GM21737 (cell line): Measurements from ENCODE around the gene RAVER2.
"Not testable (repeated sequence)": the region's sequence is repeated elsewhere in the genome, so short reads cannot be mapped to it uniquely, and the experiment has no call there.

Source experiments
- ATAC-seq: cut with Tn5 transposase; IDR thresholded peaks from one replicate; pipeline ENCODE4 v1.9.1; 2021; ENCODE audit warnings: mild to moderate bottlenecking, moderate library complexity; ENCODE audit not compliant: unreplicated experiment

The RAVER2 gene

DNA sequence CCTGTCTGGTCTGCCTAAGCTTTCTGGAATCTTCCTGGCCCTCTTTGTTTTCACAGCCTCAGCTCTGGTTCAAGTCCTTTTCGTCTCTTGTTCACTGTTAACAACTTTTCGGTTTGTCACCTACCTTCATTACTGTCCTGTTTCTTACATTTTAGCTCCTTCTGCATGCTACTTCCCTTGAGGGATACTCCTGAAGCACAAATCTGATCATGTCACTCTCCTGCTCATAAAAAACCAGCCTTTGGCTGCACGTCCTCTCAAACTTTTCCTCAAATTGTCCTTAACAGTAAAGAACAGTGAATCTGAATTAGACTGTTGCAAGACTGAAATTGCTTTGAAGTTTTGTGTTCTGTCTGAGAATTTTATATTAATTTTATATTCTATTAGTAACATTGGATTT lies 3.3 kb downstream of the RAVER2 start:
- ATAC-seq, result no peak

DNA sequence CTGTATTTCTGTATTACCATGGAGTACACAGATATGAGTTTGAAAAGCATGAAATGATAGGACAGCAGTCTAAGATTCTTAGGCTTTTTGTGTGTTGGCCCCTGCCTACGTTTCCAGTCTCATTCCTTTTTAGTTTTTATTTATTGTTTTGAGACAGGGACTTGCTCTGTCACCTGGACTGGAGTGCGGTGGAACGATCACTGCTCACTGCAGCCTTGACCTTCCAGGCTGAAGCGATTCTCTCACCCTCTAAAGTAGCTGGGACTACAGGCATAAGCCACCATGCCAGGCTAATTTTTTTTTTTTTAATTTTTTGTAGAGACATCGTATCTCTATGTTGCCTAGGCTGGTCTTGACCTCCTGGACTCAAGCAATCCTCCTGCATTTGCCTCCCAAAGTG lies 3.8 kb downstream of the RAVER2 start:
- no peak for ATAC-seq

DNA sequence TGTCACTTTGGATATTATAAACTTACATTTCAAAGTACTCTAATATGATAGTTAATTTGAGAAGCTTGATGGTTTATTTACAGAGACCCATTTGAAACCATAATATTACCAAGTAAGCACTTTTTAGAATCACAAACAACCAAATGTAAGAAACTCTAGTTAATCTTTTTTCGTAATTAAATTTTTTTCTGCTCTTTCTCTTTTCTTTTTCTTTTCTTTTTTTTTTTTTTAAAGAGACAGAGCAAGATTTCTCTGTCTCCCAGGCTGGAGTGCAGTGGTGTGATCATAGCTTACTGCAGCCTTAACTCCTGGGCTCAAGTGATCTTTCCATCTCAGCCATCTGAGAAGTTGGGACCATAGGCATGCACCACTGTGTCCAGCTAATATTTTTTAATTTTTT lies 5.2 kb downstream of the RAVER2 start:
- no peak for ATAC-seq

DNA sequence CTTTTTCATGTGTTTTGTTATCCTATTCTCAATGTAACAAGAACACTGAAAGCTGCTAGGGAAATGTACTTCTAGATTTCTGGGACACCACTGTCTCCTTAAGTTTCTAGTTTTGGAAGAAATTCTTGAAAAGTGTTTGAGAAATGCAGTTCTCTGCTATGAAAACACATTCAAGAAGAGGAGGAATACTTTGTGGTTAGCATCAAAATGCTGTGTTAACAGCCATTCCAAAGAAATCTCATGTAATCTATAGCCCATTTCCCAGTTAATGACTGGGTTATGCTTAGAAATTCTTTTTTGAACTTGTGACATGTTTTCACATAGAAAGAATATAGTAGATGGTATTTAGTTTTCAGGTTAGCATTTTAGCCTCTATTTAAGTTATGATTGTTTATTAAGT lies 6.0 kb downstream of the RAVER2 start:
- ATAC-seq, result no peak

DNA sequence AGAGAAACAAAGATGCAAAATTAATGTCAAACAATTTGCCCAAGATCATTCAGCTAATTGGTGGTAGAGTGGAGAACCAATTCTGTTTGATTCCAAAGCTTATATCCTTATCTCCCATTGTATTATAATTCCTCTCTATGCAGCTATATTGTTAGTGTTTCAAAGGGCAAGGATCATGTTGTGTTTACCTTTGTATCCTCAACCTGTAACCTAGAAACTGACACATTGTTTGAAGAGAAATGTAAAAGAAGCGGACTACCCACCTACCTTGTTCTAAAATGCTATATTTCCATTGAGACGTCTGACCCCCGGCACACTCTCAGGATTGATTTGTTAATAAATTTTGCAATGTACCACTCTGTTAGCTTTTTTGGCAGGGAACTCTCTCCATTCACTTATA lies 9.3 kb downstream of the RAVER2 start:
- no peak for ATAC-seq

DNA sequence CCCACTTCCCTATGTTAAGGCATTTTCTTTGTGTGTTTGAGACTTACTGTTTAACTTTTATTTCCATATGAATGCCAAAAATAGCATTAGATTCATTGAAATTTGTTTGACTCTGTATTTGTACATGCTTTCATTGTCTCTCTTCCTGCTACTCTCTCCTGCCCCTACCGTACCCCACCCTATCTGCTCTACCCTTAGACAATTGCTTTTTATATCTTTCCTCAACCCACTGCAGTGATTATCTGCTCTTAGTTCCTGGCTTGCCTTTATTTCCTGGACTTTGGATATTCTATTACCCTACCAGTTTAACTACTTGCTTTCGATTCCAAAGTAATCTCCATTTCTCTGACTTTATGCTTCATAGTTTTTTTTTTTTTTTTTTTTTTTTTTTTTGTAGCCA lies 10.5 kb downstream of the RAVER2 start:
- no peak for ATAC-seq

DNA sequence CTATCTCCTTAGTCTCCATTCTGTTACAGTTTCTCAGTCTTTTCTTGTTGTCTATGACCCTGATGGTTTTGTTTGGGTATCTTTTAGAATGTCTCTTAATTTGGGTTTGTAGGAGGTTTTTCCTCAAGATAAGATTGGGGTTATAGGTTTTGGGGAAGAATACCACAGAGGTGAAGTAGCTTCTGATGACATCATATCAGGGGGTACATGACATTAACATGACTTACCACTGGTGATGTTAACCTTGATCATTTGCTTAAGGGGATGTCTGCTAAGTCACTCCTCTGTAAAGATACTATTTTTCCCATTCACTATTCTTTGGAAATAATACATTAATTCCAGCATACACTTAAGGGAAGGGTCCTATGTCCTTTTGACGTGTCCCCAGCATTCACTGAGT lies 11.9 kb downstream of the RAVER2 start:
- ATAC-seq, result no peak

DNA sequence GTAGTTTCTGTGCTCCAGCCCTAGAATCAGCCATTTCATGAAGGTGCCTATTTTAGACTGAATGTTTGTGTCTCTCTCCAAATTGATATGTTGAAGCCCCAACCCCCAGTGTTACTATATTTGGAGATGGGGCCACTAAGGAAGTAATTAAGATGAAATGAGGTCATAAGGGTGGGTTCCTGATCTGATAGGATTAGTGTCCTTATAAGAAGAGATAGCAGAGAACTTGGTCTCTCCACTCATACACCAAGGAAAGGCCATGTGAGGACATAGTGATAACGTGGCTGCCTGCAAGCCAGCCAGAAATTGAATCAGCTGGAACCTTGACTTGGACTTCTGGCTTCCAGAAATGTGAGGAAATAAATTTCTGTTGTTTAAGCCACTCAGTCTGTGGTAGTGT lies 12.3 kb downstream of the RAVER2 start:
- no peak for ATAC-seq

DNA sequence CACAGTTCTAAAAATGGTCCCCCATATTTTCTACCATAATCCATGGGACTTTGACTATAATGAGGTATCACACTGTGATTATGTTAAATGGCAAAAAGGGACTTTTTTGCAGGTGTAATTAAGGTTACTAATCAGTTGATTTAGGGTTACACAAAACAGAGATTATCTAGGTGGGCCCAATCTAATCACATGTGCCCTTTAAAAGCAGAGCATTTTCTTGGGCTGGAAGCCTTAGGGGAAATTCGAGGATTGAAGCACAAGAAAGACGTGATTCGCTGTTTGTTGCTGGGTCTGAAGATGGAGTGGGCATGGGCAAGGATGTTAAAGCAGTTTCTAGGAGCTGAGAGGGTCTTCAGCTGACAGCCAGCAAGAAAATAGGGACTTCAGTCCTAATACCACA lies 13.4 kb downstream of the RAVER2 start:
- no peak for ATAC-seq

DNA sequence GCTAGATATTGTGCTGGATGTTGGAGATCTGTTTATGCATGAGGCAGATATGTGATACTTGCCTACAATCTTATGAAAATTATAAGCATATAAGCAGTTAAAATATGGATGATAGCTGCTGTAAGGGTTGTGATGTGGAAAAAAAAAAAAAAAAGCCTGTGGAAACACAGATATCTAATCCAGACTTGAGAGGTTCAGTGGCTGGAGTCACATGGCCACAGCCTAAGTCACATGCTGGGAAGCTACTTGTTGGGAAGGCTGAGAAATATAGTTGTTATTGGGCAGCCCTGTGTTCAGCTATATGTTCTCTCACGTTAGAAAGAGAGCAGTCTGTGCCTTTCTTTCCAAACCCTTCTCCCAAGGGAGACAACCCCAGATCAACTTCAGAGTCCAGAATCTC lies 15.1 kb downstream of the RAVER2 start:
- ATAC-seq, result no peak

DNA sequence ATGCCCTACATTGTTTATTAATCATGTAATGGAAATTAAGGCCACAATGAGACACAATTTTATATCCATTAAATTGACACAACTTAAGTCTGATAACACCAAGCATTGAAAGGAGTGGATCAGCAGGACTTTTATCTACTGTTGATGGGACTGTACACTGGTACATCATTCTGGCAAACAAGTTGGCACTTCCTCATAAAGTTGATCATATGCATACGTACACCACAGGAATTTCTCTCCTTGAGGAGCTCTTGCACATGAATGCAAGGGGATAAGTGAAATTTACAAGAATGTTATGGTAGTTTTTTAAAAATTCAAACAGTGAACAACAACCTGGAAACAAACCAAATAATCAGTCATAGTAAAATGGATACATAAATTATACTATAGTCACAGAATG lies 20.1 kb downstream of the RAVER2 start:
- no peak for ATAC-seq

DNA sequence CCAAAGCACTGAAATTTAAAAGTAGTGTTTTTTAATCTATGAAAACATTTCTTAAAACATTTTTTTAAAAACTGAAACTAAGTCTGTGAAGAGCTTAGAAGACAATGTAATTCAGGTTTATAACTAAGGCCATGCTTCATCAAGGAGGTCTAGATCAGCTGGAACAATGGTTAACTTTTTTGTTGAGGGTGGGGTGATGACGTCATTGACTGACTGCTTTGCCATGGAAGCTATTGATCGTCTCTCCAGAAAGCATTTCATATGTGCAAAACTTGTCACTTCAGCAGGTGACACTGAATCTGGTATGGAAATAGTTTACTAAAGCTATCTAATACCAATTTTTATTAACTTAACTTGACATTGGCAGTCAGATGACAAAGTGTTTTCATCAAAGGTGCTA lies 21.0 kb downstream of the RAVER2 start:
- no peak for ATAC-seq

DNA sequence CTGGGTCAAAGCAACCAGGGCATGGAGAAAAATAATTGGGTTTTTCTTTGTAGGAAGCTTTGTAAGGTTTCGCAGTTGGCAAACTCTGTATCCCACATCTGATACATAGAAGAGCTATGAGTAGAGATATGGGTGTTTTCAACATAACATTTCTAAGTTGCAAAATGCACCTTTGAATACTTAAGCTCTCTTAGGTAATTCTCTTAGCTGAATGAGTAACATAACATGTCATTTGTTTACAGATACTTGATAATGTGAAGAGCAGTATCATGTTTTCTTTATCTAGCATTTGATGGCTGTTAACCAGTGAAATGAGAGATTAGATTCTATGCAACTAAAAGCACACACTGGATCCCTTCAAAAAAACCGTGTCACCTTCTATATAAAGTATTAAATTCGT lies 21.6 kb downstream of the RAVER2 start:
- no peak for ATAC-seq

DNA sequence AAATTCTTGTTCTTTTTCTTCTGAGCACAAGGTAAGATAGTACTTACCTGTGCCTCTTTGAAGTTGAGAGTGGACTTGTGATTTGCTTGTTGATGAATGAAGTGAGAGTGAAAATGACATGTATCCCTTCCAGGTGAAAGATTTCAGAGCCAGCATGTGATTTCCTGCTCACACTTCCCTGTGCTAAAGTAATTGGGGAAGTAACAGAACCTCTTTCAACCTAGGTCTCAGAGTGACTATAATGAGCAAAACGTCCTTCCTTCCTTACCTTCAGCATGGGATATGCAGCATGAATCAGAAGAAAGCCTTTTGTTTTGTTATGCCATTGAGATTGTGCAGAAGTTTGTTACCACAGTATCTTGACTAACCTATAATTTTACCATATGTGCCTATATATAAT lies 24.6 kb downstream of the RAVER2 start:
- ATAC-seq, result no peak

DNA sequence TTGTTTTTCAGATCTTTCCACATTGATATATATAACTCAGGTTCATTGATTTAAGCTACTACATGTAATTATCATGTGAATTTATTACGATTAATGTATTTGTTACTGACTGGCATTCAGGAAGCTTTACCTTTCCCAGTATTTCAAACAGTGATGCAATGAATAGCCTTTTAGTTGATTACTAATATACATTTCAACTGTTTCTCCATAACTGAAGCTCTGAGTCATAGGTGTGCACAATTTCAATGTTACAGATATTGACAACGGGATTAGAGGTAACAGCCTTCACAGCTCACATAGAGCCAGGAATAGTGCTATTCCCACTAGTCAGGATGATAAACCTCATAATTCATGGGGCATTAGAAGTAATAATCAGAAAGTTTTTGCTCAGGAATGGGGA lies 25.1 kb downstream of the RAVER2 start:
- no peak for ATAC-seq

DNA sequence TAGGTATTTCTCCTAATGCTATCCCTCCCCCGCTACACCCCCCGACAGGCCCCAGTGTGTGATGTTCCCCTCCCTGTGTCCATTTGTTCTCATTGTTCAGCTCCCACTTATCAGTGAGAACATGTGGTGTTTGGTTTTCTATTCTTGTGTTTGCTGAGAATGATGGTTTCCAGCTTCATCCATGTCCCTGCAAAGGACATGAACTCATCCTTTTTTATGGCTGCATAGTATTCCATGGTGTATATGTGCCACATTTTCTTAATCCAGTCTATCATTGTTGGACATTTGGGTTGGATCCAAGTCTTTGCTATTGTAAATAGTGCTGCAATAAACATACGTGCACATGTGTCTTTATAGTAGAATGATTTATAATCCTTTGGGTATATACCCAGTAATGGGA lies 28.4 kb downstream of the RAVER2 start:
- not testable (repeated sequence) for ATAC-seq

DNA sequence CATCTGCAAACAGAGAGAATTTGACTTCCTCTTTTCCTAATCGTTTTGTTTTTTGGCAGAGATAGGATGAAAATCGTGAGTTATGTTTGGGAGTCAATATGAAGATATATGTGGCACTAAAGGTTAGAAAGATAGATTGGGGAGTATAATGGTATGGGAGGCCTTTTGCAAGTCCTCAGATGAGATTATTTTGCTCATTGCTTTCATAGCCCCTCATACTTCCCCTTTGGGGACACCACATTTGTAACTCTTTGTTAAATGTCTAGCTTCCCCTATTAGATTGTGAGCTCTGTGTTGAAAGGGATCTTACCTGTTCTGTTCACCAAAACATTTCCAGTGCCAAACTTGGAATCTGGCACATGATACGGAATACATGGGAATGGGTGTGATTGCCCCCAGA lies 30.2 kb downstream of the RAVER2 start:
- ATAC-seq, result no peak

DNA sequence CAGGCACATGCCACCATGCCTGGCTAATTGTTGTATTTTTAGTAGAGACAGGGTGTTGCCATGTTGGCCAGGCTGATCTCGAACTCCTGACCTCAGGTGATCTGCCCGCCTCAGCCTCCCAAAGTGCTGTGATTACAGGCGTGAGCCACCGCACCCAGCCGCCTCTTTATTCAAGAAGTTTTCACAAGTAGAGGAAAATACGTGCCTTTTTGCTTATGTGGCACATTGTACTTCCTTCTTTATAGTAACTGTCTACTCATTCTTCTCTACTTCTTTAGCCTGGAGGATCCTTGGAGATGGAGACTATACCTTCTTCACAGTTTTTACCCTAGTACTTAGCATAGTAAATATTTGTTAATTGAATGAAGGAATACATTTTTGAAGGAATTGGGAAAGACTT lies 37.2 kb downstream of the RAVER2 start:
- ATAC-seq, result not testable (repeated sequence)

DNA sequence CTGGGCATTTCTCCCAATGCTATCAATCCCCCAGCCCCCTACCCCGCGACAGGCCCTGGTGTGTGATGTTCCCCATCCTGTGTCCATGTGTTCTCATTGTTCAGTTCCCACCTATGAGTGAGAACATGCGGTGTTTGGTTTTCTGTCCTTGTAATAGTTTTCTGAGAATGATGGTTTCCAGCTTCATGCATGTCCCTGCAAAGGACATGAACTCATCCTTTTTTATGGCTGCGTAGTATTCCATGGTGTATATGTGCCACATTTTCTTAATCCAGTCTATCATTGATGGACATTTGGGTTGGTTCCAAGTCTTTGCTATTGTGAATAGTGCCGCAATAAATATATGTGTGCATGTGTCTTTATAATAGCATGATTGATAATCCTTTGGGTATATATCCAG lies 38.0 kb downstream of the RAVER2 start:
- not testable (repeated sequence) for ATAC-seq

DNA sequence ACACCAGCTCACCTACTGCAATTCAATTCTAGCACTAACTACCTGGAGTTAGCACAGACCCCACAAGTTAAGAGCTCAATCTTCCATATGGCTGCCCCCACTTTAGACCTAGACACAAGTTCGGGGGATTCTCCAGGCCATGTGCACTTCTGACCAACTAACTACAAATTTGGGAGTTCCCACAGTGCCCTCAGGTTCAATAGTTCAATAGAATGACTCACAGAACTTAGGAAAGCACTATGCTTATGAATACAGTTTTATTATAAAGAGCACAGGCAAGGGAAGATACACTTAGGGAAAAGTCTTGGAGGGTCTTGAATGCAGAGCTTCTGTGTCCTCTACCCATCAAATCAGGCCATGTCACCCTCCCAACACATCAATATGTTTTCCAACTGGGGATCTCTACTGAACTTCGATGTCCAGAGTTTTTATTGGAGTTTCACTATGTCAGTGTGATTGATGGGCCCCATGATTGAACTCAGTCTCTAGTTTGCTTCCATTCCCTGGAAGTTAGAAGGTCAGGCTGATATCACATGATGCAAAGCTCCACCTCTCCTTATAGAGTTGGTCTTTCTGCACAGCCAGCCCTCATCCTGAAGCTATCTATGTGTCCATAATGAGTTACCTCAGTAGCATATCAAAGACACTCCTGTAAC lies 46.1 kb downstream of the RAVER2 start:
- no peak for ATAC-seq

DNA sequence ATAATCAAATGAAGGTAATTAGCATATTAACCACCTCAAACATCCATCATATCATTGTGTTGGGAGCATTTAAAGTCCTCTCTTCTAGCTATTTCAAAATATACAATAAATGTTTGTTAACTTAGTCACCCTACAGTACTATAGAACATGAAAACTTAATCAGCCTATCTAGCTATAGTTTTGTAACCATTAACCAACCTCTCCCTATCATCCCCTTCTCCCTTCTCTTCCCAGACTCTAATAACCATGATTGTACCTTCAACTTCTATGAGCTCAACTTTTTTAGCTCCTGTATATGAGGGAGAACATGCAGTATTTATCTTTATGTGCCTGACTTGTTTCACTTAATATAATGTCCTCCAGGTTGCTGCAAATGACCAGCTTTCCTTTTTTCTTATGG lies 54.0 kb downstream of the RAVER2 start:
- ATAC-seq, result no peak

DNA sequence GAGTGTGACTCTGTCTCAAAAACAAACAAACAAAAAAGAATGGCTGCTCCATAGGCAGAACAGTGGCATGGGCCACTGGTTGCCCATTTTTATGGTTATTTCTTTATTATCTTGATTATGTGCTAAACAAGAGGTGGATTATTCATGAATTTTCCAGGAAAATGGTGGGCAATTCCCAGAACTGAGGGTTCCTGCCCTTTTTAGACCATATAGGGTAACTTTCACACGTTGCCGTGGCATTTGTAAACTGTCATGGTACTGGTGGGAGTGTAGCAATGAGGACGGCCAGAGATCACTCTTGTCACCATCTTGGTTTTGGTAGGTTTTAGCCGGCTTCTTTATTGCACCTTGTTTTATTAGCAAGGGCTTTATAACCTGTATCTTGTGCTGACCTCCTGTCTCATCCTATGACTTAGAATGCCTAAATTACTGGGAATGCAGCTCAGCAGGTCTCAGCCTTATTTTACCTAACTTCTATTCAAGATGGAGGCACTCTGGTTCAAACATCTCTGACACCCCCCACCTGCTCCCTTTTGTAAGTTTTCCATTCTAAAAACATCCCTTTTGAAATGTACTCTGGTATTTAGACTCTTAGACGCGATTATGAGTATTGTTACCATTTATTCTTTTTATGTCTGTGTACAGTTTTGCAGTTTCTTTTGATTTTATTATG lies 57.1 kb downstream of the RAVER2 start:
- ATAC-seq, result no peak

DNA sequence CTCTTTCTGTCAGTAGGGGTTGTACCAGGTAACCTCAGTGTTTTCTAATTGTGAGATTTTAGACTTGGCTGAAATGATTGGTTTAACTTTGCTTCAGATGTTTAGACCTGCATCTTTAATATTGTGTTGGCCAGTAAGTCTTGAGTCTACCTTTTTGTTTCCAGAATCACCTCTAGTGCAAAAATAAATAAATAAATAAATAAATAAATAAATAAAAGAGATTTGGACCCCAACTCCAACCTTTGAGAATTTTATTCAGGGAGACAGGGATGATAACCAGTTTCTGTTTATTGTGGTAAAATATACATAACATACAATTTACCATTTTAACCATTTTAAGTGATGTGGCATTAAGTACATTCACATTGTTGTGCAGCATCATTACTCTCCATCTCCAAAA lies 64.4 kb downstream of the RAVER2 start:
- ATAC-seq, result no peak
